Hematopoietic multipotent progenitor cell (in vitro differentiated cells): ENCODE data around the gene FILIP1. TPM values are rescaled to one million over a fixed set of nuclear protein-coding genes. Genes with fewer than 3 reads are reported as not detected.
A peak's percentile ranks its signal among the peaks of the same experiment; 100 is the strongest.

Experiments used
- DNase-seq, 3 donors: peaks; one replicate each; pipeline ENCODE4 v3.0.0-alpha.2; 2011 to 2015; ENCODE audit warnings: low read depth in 2 of 3, low spot score in 2 of 3
- total RNA-seq: library from RNA; depleted of rRNA; stranded (reverse); fragments of >200 nt; gene quantifications from one replicate; pipeline ENCODE4 v1.2.3, GENCODE V29; 2012

The FILIP1 gene
- total RNA-seq, 1 donor = under 0.01 TPM

DNA sequence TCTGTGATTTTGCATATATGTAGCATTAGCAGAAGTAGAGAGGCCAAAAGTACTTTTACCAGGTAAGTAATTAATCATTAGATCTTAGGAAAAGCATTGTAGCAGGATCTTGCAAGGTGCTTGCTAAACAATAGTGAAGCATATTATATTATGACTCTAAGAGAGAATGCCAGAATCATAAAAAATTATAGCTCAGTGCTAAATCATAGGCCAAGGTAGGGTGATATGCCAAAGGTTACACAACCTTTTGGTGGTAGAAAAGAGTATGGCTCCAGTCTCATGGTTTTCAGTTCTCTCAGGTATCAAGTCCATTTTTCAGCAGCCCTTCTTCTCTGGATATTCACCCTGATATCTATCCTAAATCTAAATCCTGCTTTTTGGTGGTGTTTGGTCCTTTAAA lies 192.1 kb downstream of the FILIP1 start:
- DNase-seq = no peak

DNA sequence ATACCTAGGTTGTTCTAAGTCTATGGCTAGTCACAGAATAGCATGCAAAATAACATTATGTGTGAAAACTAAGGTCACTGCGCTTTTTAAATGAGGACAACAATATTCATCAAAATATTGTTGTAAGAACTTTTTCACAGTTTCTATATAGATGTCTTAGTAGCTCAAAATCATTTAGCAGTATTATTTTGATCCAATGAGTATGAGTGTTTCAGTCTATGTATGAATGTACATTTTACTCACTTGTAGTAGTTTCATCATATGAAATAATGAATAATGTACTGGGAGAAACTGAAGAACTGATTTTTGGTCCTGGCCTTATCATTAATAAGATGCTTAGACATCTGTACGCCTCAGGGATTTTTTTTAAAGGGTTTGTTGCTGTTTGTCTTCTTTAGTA lies 192.5 kb downstream of the FILIP1 start:
- no peak for DNase-seq

DNA sequence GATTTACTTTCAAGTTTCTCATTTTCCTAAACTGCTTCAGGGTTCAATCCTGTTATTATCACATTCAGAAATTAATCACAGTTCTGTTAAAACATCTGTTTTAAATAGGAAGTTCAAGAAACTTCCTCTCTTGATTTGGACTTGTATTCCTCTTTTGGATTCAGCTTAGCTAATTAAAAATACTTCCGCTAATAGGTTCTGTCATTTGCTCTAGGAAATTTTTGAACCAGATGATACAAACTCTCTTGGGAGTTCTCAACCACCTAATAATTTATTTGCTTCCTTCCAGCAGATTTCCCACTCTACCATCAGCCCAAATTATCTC lies 193.1 kb downstream of the FILIP1 start:
- DNase-seq = no peak

DNA sequence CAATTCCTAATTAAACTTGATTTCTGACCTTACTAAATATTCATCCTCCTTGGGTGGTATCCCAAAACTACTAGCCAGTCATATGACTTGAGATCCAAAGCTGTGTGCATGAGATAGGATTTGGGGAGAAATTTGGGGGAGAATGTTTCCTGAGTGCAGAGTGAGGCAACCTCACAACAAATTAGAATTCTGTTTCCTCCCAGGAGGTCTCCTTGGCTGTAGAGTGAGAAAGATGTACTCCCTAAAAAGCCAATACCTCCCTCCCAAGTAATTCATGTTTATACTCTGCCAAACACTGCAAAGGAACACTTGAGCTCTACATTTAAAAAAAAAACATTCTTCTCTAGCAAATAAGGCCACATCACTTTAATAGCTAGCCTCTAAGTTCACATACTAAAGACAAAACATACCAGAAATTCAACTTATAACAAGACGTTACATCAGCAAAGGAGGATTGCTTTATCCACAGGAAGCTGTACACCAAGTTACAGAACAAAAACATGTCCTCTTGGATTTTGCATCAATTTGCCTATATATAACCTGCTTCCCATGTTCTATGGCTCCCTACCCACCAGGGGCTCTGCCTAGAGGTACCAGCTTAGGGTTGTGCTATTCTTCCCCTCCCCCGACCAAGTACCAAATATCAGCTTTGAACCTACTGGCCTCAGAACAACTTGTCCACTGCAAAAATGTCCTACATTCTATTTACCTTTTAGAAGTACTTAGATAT lies 193.6 kb downstream of the FILIP1 start:
- no peak for DNase-seq

DNA sequence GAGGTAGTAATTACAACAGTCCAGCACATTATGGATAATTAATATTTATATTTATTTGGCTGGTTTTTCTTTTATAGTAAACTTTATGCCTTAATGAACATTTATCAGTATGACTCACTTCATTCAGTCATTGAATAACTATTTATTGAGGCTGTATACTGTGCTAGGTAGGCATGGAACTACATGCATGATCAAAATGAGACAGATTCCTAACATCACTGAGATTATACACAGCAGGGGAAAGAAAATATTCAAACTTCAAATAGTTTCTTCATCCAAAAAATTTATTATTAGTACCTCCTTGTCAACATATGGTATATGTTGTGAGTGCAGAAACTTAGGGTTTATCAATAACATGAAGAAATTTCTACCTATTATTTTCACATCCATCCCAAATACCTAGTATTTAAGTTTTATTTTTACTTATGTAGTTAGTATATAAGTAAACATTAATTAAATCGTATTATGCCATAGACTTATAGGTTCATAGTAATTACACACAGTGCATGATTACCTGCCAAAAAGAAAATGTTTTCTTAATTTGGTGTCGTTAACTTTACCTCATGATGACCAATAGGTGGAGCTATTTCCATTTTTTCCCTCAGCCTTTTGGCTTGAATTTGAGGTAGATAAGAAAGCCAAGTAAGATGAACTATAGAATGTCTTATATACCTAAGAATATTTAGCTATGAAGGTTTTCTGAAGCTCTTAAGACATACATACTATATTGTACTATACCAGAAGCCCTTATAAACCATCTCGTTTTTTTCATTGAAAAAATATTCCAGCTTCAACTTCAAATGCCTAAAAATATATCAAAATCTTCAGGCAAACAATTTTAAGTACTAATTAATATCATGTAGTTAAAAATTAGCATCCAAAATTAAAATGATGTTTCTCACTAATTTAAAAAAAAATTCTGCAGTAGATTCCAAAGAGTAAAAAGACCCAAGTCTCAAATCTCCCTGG lies 196.5 kb downstream of the FILIP1 start:
- DNase-seq = peak; percentile 28 to 84 (median 47)

DNA sequence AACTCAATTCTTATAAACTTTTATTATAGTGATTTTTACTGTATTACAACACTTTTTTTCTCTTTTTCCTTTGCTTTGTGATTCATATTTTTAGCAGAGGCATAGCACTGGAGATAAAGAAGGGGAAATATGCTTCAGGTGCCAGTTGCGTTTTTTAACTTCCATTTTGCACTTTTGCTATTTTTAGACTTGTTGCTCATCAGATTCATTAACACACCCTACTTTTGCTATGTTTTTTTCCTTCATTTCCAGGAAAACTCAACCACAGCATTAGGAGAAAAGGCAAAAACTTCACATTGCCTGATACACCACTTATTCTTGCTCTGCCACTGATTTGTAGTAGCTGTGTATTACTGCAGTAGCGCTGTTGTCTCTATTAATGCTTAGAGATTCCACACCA lies 201.0 kb downstream of the FILIP1 start:
- no peak for DNase-seq

DNA sequence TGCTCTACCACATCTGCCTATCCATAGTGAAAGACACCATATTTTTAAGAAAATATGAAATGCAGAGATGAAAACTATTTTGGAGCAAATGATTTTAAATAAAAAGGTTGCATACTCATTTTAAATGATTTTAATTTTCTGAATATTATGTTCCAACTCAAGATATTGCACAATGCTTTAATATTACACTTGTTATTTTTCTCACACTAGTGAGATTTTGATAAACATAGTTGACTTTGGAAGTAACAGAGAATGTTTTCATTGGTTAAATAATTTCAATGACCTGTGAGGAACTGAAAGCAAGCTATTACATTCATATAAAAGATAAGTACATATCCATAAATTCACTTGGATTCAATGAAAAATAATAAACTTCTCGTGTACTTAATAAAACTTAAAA lies 201.9 kb downstream of the FILIP1 start:
- no peak for DNase-seq

DNA sequence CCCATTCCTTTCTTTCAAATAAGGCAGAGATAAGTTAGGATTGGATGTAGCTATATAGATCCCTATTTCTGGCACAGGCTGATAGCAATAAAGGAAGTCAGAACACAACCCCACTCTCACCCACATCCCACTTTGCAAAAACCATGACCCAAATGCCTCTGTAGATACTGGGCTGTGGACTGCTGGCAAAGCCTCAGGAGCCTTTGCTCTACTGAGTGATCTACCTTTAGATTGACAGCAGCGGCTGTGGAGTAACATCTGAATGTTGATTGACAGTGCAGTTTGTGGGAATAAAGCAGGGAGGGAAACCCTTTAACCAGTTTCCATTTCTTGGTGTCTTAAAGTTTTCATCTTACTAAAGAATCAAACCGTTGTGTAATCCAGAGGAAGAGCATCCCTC lies 202.3 kb downstream of the FILIP1 start:
- DNase-seq = no peak

DNA sequence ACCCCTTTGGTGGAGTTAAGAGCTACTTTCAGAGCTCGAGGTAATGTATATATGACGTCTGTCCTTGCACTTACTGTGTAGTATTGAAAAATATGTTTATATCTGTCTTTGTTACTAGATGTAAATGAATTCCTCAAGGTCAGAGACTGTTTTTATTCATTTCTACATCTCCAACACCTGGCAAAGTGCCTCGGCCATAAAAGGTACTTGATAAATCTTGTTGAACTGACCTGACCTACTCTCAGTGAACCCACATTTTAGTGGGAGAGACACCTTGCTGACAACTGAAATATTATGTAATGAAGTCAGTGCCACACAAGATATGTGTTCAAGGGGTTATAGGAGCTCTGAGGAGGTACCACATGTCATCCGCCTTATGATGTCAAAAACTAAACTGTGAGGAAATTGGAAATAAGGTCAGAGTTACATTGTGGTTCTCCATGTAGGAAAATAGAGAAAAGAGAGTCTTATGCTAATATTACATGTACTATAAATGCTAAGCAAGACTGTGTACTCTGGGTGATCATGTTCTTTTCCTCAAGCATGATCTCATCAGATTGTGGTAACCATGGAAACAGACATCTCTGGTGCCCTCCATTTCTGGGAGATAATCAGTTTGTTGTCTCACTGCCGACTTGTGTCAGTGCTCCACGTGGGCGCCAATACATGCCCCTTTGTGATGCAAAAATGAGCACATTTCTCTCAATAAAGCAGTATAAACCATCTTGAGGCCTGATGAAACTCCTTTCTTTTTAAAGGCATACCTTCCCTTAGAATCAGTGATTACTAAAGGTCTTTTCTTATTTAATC lies 203.3 kb downstream of the FILIP1 start:
- no peak for DNase-seq

DNA sequence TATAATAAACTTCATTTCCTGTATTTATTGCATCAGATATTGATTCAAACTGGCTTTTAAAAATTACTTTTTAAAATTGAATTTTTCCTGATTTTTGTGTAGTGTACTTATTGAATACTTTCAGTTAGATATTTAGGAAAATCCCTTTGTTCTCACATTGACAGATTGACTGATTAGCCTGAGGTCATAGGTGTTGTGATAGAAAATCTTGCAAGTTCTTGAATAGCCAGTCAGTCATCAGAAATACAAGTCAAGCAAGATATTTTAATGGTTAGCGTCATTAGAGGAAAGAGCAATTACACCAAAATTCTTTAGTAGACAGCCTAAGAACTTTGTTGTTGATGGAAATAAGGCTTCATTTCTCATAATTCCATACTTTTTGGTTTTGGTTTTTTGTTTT lies 205.6 kb downstream of the FILIP1 start:
- DNase-seq = no peak

DNA sequence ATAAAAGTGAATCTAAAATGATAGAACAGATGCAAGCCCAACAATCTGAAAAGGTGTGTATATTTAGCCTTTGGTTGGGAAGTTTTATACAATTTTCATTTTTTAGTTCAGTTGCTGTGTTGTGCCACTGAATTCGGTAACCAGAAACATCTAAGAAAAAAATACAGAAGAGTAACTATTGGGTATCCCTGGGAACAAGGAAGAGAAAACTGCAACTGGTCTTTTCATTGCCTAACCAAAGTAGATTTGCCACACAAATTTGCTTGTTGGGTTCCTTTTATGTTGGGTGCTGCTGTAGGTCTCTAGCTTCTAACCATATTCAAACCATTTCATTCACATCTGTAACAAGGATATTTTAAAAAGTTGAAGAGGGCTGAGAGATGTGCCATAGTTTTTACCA lies 206.2 kb downstream of the FILIP1 start:
- DNase-seq = no peak

DNA sequence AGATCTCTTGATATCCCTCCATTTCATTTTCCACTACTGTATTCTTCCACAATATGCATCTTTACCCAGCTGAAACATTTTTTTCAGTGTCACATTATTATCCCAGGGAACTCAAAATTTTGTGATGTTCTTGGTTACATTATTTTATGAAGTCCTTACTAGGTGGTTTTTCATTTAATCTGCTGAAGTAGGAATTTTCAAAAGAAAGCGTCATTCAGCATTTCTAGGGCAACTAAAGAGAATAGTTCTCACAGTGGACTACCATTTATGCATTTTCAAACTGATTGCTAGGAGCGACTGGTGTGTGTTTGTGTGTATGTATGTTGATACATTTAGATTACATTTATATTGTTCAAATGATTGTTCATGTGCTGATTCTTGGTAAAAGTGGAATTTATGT lies 206.6 kb downstream of the FILIP1 start:
- no peak for DNase-seq

DNA sequence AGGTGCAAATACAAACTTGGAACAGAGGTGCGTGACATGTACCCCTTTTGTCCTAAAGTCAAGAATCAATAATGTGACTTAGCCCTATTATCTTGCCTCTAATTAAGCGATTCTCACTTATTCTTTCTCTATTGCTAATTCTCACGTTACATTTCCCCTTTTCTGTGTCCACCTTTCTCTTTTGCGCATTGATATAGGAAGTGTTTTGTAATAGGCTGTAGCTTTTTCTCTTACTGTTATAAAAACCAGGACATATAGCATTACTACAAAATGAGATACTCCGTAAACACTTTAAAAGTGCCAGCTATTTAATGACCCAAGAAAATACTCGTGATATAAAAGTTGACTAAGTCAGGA lies 208.3 kb downstream of the FILIP1 start:
- DNase-seq = no peak

DNA sequence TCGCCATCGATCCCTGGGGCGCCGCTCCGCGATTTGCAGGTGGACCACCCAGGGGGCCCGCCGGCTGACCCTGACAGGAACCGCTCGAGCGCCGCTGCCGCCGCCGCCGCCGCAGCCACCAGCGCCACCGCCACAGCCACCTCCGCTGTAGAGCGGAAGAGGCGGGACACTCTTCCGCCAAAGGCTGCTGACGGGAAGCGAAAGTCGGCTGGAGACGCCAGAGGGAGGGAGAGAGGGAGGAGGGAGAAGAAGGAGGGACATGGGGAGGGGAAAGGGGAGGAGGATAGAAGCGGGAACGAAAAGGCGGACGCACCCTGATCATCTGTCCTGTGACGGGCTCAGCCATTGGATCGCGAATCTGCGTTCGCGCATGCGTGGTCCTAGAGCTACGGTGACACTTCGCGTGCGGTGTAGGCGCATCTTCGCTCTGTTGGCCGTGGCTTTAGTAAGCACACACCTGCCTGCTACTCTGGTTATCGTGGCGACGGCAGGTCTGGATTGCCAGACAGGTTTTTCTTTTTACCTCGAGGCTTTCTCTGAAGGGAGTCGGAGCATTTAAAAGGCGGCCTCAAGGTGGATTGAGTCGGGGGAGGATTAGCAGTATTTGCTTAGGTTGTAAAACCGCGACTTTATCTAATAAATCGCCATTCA lies 208.8 kb downstream of the FILIP1 start, which contains the start of gene TMEM30A:
Gene TMEM30A, minus strand, starts transcription at position 161 of the 651 bp plus-strand sequence. Its CDS starts 154 bp downstream, at position 7.
- peak; percentile 92 to 99 (median 99) for DNase-seq

DNA sequence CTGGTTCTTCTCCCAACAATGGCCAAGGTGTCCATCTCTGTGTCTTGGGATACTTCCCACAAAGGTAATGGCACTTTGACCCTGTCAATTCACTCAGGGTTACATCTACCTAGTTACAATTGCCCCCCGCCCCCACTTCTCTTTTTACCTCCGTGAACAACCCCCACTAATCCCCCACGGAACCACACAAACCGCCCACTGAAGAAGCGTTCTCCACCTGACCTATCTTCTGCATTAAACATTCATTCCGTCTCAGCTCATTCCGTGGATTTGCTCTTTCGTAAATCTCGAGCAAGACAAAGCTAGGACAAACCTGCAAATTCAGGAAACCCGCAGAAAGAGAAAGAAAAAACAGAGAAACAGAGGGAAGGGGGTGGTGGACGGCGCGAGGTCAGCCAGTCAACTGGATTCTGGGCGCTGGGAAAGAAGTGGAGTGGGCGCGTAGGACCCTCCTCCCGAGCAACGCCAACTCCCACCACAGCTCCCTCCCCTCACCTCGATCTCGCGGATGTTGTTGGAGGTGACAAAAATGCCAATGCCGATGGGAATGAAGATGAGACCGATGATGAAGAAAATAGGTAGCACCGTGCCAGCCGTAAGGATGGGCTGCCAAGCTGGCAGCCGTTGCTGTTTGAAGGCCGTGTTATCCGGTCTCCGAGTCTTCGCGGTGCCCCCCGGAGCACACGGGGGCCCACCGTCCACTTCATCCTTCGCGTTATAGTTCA lies 209.5 kb downstream of the FILIP1 start:
- peak in 2 of 3 donors; percentile 18 to 24 for DNase-seq

DNA sequence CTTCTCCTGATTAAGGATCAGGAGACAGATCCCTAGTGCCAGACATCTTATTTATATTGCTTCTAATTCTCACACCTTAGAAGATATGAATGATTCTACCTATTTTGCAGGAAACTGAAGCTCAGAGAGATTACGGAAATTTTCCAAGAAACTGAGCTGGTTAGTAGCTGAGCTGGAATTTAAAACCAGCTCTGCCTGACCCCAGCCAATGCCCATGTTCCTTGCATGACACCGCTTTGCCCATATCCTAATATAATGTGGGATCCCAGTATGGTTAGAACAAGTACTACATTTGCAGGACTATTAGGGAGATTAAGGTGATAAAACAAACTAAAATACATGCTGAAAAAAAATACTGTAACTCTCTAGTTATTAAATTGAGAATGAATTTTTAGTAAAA lies 210.9 kb downstream of the FILIP1 start:
- no peak for DNase-seq

DNA sequence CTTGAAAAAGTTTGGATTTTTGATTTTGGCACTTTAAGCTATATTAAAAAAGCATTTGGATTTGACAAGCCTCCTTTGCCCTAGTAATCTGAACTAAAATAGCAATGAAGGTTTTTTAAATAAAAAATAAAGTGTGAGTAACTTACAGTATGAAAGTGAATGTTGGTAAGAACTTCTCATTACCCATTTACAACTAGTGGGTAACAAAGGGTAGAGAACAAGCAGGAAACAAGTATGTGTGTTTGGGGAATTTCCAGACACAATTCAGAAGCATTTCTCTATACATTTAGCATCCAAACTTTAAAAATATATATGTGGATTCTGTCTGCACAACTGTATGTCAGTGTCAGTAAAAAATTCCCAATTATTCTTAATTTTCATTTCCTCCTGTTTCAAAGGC lies 211.9 kb downstream of the FILIP1 start:
- DNase-seq = no peak

DNA sequence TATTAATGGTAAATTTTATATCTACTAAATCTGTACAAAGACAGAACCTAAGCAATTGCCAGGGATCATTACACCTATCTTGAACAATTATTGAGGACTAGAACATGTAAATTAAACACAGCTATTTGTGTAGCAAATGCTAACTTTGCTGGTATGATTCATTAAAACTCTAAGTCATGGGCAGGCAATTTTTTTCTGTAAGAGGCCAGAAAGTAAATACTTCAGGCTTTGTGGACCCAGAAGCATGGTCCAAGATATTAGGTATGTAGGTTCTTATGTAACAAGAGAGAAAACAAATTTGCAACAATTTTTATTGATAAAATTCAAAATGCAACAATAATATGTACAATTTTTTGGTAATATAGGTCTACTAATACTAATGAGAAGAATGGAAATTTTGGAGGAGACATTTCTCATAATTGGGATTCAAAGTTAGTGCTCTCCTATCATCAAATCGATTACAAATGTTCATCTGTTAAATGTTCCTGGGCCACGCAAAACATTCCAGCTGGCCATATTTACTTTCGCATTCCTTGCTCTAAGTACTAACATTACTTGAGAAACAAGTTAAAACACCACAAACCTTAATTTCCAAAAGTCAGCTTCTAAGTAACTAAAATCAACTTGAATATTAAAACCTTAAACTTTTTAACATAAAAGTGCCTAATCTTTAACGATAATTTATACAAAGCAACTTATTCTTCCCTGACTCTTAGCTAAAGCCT lies 213.3 kb downstream of the FILIP1 start:
- no peak for DNase-seq

DNA sequence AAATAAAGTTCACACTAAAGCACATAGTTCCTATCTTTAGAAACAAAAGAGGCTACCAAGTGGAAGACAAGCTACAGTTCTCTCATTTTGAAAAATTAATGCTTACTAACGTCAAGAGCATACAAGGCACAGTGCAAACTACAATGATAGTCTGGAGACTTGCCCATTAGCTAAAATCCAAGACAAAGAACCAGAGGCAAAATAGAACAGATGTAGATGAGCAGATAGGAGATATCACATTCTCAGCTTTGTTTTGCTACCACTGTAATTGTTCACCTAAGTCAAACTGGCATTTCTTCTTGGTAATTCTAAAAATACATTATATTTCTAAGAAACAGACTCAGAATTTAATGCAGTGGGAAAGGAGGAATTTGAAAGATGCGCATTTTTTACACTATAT lies 214.2 kb downstream of the FILIP1 start:
- no peak for DNase-seq
